HEK293T (cell line): ENCODE results near the gene EPSTI1.

Experiments used
- ARNT ChIP-seq: fragments of 450-650 bp; IDR thresholded peaks from 2 replicates; pipeline ENCODE4 v1.6.1; 2017; ENCODE audit warnings: mild to moderate bottlenecking
- BHLHE40 ChIP-seq: fragments of 450-650 bp; IDR thresholded peaks from 2 replicates; pipeline ENCODE4 v1.6.1; 2016; ENCODE audit warnings: mild to moderate bottlenecking, moderate library complexity, borderline replicate concordance
- CTBP1 ChIP-seq: fragments of 450-650 bp; IDR thresholded peaks from 2 replicates; pipeline ENCODE4 v1.6.1; 2016; ENCODE audit warnings: borderline replicate concordance
- ELF4 ChIP-seq: fragments of 450-650 bp; IDR thresholded peaks from 2 replicates; pipeline ENCODE4 v1.6.1; 2017; ENCODE audit warnings: antibody characterized with exemption
- FOXA1 ChIP-seq: fragments of 450-650 bp; IDR thresholded peaks from 2 replicates; pipeline ENCODE4 v1.6.1; 2016; ENCODE audit warnings: mild to moderate bottlenecking
- FOXM1 ChIP-seq: fragments of 450-650 bp; IDR thresholded peaks from 2 replicates; pipeline ENCODE4 v1.6.1; 2017; ENCODE audit warnings: mild to moderate bottlenecking, borderline replicate concordance
- NFRKB ChIP-seq: fragments of 450-650 bp; IDR thresholded peaks from 2 replicates; pipeline ENCODE4 v1.6.1; 2016; ENCODE audit warnings: mild to moderate bottlenecking, moderate library complexity
- PKNOX1 ChIP-seq: fragments of 450-650 bp; IDR thresholded peaks from 2 replicates; pipeline ENCODE4 v1.6.1; 2016
- SP1 ChIP-seq: fragments of 450-650 bp; IDR thresholded peaks from 2 replicates; pipeline ENCODE4 v1.6.1; 2017
- SUZ12 ChIP-seq: fragments of 450-650 bp; IDR thresholded peaks from 2 replicates; pipeline ENCODE4 v1.6.1; 2016; ENCODE audit warnings: mild to moderate bottlenecking
- TARDBP ChIP-seq: fragments of 450-650 bp; IDR thresholded peaks from 2 replicates; pipeline ENCODE4 v1.6.1; 2016
- ZNF384 ChIP-seq: fragments of 450-650 bp; IDR thresholded peaks from 2 replicates; pipeline ENCODE4 v1.6.1; 2016

- TF ChIP-seq NFRKB (no peak), SP1 (no peak), ARNT (no peak), BHLHE40 (no peak), SUZ12 (no peak), CTBP1 (no peak), PKNOX1 (peak; percentile 59), FOXA1 (no peak), FOXM1 (no peak), ZNF384 (no peak), TARDBP (no peak), ELF4 (no peak)
These were observed 22.4 kb downstream of the EPSTI1 start for GRCh38 chr13:42969565-42970172.
